ENCODE results near the gene FARP2. TPM values are rescaled to one million over a fixed set of nuclear protein-coding genes. Genes with fewer than 3 reads are reported as not detected.

Gene FARP2
- total RNA-seq, 1 experiment from 2014 or later, result 37.2 TPM

DNA sequence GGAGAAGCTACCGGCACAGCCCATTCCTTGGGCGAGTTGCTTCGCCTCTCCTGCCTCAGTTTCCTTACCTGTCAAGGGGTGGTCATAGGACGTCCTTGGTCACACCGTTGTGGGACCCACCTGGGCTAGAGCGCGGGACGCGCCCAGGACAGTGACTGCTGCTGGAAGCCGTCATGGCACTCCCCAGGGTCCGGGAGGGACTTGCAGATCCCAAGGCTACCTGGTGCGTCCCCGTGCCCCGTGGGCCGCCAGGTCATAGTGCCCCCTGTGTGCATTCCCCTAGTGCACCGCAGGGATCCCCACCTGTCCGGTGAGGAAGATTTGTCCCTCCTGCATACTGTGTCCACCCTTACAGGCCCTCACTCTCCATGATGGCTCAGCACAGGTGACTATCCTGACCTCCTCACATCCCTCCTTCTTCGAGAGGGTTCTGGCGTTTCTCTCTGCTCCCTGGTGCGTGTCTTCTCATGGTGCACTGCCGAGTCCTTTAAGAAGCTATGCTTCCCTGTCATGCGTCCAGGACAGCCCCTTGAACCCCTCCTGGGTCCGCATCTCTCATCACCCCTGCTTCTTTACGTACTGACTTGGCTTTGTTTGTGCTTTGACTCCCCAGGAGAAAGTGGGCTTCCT is 153.2 kb downstream of the FARP2 start:
- Histone ChIP-seq H3K4me3 (ENCODE audit: low read depth, low read length) (peak overlapping the region; percentile 81), H3K36me3 (ENCODE audit: control insufficient read depth, insufficient read depth, low read length) (no peaks in the 10 kb centered on the region), H3K9me3 (no peaks in the 10 kb centered on the region), H3K4me1 (no peaks in the 10 kb centered on the region), H3K27me3 (replicated peaks; ENCODE audit: control insufficient read depth, insufficient read depth, low read length) (no peaks in the 10 kb centered on the region)
- ChIA-PET CTCF (no interaction called here), POLR2A (no interaction called here)
- Mint-ChIP-seq H3K4me1 (ENCODE audit: low read depth, unreplicated experiment) (no peaks in the 10 kb centered on the region), H3K36me3 (ENCODE audit: insufficient read depth, unreplicated experiment) (peaks cover 13% of the 10 kb centered on the region), H3K27ac (ENCODE audit: unreplicated experiment) (peak overlapping the region; percentile 85), H3K4me3 (ENCODE audit: unreplicated experiment) (peak overlapping the region; percentile 86), H3K9me3 (ENCODE audit: unreplicated experiment) (no peaks in the 10 kb centered on the region), H3K27me3 (ENCODE audit: insufficient read depth, unreplicated experiment) (no peaks in the 10 kb centered on the region)
- BruUV-seq (replicated peaks), result TSS peak; percentile 33
- intact Hi-C loops (cut with micrococcal nuclease; ENCODE audit: unreplicated experiment), result loop anchor here (2.0 to 5.0 kb wide), 2 partner anchors 38 to 50 kb away; partner anchors contain the start of gene BOK
- TF ChIP-seq, protein P1, sequence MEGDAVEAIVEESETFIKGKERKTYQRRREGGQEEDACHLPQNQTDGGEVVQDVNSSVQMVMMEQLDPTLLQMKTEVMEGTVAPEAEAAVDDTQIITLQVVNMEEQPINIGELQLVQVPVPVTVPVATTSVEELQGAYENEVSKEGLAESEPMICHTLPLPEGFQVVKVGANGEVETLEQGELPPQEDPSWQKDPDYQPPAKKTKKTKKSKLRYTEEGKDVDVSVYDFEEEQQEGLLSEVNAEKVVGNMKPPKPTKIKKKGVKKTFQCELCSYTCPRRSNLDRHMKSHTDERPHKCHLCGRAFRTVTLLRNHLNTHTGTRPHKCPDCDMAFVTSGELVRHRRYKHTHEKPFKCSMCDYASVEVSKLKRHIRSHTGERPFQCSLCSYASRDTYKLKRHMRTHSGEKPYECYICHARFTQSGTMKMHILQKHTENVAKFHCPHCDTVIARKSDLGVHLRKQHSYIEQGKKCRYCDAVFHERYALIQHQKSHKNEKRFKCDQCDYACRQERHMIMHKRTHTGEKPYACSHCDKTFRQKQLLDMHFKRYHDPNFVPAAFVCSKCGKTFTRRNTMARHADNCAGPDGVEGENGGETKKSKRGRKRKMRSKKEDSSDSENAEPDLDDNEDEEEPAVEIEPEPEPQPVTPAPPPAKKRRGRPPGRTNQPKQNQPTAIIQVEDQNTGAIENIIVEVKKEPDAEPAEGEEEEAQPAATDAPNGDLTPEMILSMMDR (IDR thresholded peaks at IDR 0.05; ENCODE audit: insufficient read depth in 1 of 2, low read depth in 1 of 2, low read length in 1 of 2, severe bottlenecking in 1 of 2, unreplicated experiment in 1 of 2), result no peak
- DNase-seq, result peak in 1 of 2 experiments; percentile 36

DNA sequence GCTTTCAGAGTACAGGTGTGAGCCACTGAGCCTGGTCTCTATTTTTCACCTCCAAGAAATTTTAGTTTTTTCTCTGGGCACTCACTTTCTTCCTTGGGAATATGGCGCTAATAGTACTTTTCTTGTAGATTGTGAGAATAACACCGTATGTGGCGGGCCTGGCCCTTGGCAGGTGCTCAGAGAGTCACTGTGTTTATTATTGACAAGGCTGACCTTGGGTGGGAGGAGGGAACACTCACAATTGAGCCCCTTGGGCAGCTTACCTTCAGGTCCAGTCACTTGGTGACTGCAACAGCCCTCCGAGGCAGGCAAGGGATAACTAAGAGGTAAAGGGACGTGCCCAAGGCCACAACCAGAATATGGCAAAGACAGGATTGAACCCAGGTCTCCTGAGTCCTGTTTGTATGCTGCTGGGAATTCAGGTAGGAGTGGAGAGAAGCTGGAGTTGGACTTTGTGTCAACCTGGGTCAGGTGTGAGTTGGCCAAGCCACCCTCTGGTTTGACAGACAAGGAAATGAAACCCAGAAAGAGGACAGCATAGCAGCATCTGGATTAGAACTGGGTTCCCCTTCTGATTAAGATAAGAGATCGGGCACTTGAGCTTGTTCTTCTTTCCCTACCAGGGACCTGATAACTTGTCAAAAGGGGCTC is 155.1 kb downstream of the FARP2 start:
- Mint-ChIP-seq H3K9me3 (ENCODE audit: unreplicated experiment) (no peaks in the 10 kb centered on the region), H3K4me3 (ENCODE audit: unreplicated experiment) (no peak overlapping the region), H3K27me3 (ENCODE audit: insufficient read depth, unreplicated experiment) (no peaks in the 10 kb centered on the region), H3K36me3 (ENCODE audit: insufficient read depth, unreplicated experiment) (peaks cover 14% of the 10 kb centered on the region), H3K4me1 (ENCODE audit: low read depth, unreplicated experiment) (no peaks in the 10 kb centered on the region), H3K27ac (ENCODE audit: unreplicated experiment) (no peak overlapping the region)
- CTCF ChIA-PET, result no interaction called here
- no peak for DNase-seq
- H3K4me3 ChIP-seq (ENCODE audit: low read depth, low read length), result no peak overlapping the region
- TSS peak; percentile 26 for BruUV-seq (replicated peaks)
- TF ChIP-seq, protein P1 (IDR thresholded peaks at IDR 0.05; ENCODE audit: insufficient read depth in 1 of 2, low read depth in 1 of 2, low read length in 1 of 2, severe bottlenecking in 1 of 2, unreplicated experiment in 1 of 2), result no peak
- no peaks in the 10 kb centered on the region for H3K36me3 ChIP-seq (ENCODE audit: control insufficient read depth, insufficient read depth, low read length)
- intact Hi-C loops (cut with micrococcal nuclease; ENCODE audit: unreplicated experiment), result no loop called here
- H3K4me1 ChIP-seq, result no peaks in the 10 kb centered on the region
- POLR2A ChIA-PET, result no interaction called here
- no peaks in the 10 kb centered on the region for H3K27me3 ChIP-seq (replicated peaks; ENCODE audit: control insufficient read depth, insufficient read depth, low read length)
- no peaks in the 10 kb centered on the region for H3K9me3 ChIP-seq

DNA sequence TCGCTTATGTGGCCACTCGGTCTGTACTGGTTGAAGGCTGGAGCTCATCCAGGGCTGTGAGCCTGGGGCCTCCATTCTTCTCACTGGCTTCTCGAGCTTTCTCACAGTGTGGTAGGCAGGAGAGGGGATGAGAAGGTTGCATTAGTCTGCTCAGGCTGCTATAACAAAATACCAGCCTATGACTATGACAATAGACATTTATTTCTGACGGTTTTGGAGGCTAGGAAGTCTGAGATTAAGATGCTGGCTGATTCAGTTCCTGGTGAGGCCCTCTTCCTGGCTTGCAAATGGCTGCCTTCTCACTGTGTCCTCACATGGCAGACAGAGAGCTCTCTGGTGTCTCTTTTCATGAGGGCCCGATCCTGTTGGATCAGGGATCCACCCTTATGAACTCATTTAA is 158.5 kb downstream of the FARP2 start:
- no peak for DNase-seq
- intact Hi-C loops (cut with micrococcal nuclease; ENCODE audit: unreplicated experiment), result no loop called here
- peaks cover 11% of the 10 kb centered on the region for H3K36me3 Mint-ChIP-seq (ENCODE audit: insufficient read depth, unreplicated experiment)
- Histone ChIP-seq H3K36me3 (ENCODE audit: control insufficient read depth, insufficient read depth, low read length) (no peaks in the 10 kb centered on the region), H3K4me1 (no peaks in the 10 kb centered on the region), H3K27me3 (replicated peaks; ENCODE audit: control insufficient read depth, insufficient read depth, low read length) (no peaks in the 10 kb centered on the region), H3K9me3 (no peaks in the 10 kb centered on the region), H3K4me3 (ENCODE audit: low read depth, low read length) (no peak overlapping the region)
- H3K27ac Mint-ChIP-seq (ENCODE audit: unreplicated experiment), result no peak overlapping the region
- ChIA-PET POLR2A (no interaction called here), CTCF (no interaction called here)
- no peaks in the 10 kb centered on the region for H3K4me1 Mint-ChIP-seq (ENCODE audit: low read depth, unreplicated experiment)
- H3K4me3 Mint-ChIP-seq (ENCODE audit: unreplicated experiment), result no peak overlapping the region
- TF ChIP-seq, protein P1 (IDR thresholded peaks at IDR 0.05; ENCODE audit: insufficient read depth in 1 of 2, low read depth in 1 of 2, low read length in 1 of 2, severe bottlenecking in 1 of 2, unreplicated experiment in 1 of 2), result no peak
- no peaks in the 10 kb centered on the region for H3K27me3 Mint-ChIP-seq (ENCODE audit: insufficient read depth, unreplicated experiment)
- BruUV-seq (replicated peaks), result no TSS peak
- peaks cover 12% of the 10 kb centered on the region for H3K9me3 Mint-ChIP-seq (ENCODE audit: unreplicated experiment)

All from Caco-2 (cell line).